ENCODE results near the gene LRRC74A.

GRCh38 chr14:76904740-76905569 is 78.7 kb downstream of the LRRC74A start:
- no peak for TF ChIP-seq BACH1 (IDR thresholded peaks at IDR 0.05; ENCODE audit: borderline replicate concordance)
- TF ChIP-seq CHD2 (IDR thresholded peaks at IDR 0.05; ENCODE audit: borderline replicate concordance, low read depth, low read length) = no peak
- no peak for TF ChIP-seq MYB (IDR thresholded peaks at IDR 0.05; ENCODE audit: borderline replicate concordance, low read depth, low read length)
- TF ChIP-seq DPF2 (IDR thresholded peaks at IDR 0.05) = 0 out of 2 replicates have a peak, but pooled peaks have one; percentile 40
- TF ChIP-seq ZBTB33 (IDR thresholded peaks at IDR 0.05) = no peak
